ENCODE measurements around the gene DLST. TPM values are rescaled to one million over a fixed set of nuclear protein-coding genes. Genes with fewer than 3 reads are reported as not detected.

Gene DLST
- total RNA-seq, 1 experiment from 2014 or later, result 112 TPM

GRCh38 chr14:74871819-74872218 is 9.9 kb upstream of the DLST start (continued):
- no peak for TF ChIP-seq AFF4 (CRISPR knock-in tag; IDR thresholded peaks at IDR 0.05; ENCODE audit: borderline replicate concordance)
- TF ChIP-seq ZNF317 (CRISPR knock-in tag; IDR thresholded peaks at IDR 0.05; ENCODE audit: borderline replicate concordance, low read depth), result no peak
- TF ChIP-seq MYBL2 (CRISPR knock-in tag; IDR thresholded peaks at IDR 0.05), result no peak
- TF ChIP-seq ZNF263 (CRISPR knock-in tag; IDR thresholded peaks at IDR 0.05; ENCODE audit: low read depth), result no peak
- TF ChIP-seq ETV6 (CRISPR knock-in tag; IDR thresholded peaks at IDR 0.05), result no peak
- no peak for TF ChIP-seq TEAD4 (CRISPR knock-in tag; IDR thresholded peaks at IDR 0.05)

DNA sequence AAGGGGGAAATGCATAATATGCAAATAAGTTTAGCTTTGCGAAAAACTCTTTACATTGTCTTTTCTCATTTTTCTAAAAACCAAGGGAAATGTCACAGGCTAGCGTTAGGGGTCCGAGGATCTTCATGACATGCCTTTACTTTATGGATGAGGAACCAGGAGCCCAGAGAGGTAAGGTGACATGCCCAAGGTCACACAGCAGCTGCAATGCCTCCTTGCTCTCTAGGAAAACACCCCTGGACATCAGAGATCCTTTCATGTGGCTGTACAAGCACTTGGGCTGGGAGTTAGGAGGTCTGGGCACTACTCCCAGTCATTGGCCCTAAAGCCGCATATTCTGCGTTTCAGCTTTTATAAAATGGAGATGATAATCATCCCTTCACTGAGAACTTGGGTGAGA is 6.5 kb upstream of the DLST start:
- Mint-ChIP-seq H3K27ac (no peak overlapping the region), H3K27me3 (ENCODE audit: low read depth) (no peaks in the 10 kb centered on the region), H3K4me1 (peaks cover 10% of the 10 kb centered on the region), H3K36me3 (no peaks in the 10 kb centered on the region), H3K4me3 (no peak overlapping the region), H3K9me3 (no peaks in the 10 kb centered on the region)
- ChIA-PET CTCF (interaction anchor here (9.6 kb wide), 1 partner anchor 15 kb away, joined by 133 read pairs; no protein-coding TSS in a partner anchor), POLR2A (no interaction called here)
- DNase-seq (ENCODE audit: low spot score) (no peak), ATAC-seq (no peak)
- TF ChIP-seq, protein P1, sequence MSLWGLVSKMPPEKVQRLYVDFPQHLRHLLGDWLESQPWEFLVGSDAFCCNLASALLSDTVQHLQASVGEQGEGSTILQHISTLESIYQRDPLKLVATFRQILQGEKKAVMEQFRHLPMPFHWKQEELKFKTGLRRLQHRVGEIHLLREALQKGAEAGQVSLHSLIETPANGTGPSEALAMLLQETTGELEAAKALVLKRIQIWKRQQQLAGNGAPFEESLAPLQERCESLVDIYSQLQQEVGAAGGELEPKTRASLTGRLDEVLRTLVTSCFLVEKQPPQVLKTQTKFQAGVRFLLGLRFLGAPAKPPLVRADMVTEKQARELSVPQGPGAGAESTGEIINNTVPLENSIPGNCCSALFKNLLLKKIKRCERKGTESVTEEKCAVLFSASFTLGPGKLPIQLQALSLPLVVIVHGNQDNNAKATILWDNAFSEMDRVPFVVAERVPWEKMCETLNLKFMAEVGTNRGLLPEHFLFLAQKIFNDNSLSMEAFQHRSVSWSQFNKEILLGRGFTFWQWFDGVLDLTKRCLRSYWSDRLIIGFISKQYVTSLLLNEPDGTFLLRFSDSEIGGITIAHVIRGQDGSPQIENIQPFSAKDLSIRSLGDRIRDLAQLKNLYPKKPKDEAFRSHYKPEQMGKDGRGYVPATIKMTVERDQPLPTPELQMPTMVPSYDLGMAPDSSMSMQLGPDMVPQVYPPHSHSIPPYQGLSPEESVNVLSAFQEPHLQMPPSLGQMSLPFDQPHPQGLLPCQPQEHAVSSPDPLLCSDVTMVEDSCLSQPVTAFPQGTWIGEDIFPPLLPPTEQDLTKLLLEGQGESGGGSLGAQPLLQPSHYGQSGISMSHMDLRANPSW (CRISPR knock-in tag; conservative IDR thresholded peaks at IDR 0.05; ENCODE audit: low read depth), result no peak
- TF ChIP-seq NR3C1 (CRISPR knock-in tag; conservative IDR thresholded peaks at IDR 0.05; ENCODE audit: low read depth), result no peak
- TF ChIP-seq ZNF416 (CRISPR knock-in tag; IDR thresholded peaks at IDR 0.05), result no peak
- TF ChIP-seq TEAD4 (CRISPR knock-in tag; IDR thresholded peaks at IDR 0.05), result no peak
- no peak for TF ChIP-seq ZSCAN18 (CRISPR knock-in tag; IDR thresholded peaks at IDR 0.05)
- TF ChIP-seq HMGA2 (CRISPR knock-in tag; IDR thresholded peaks at IDR 0.05), result no peak
- no peak for TF ChIP-seq FOXK1 (CRISPR knock-in tag; IDR thresholded peaks at IDR 0.05)
- no peak for TF ChIP-seq AFF4 (CRISPR knock-in tag; IDR thresholded peaks at IDR 0.05; ENCODE audit: borderline replicate concordance)
- no peak for TF ChIP-seq ATF1 (CRISPR knock-in tag; IDR thresholded peaks at IDR 0.05)
- no peak for TF ChIP-seq TP53 (CRISPR knock-in tag; IDR thresholded peaks at IDR 0.05)
- no peak for TF ChIP-seq SMAD4 (CRISPR knock-in tag; IDR thresholded peaks at IDR 0.05)
- TF ChIP-seq JAZF1 (CRISPR knock-in tag; IDR thresholded peaks at IDR 0.05), result no peak
